ENCODE data around the gene GYS2.
"Not testable (repeated sequence)": the region's sequence is repeated elsewhere in the genome, so short reads cannot be mapped to it uniquely, and the experiment has no call there.

Gene GYS2

DNA sequence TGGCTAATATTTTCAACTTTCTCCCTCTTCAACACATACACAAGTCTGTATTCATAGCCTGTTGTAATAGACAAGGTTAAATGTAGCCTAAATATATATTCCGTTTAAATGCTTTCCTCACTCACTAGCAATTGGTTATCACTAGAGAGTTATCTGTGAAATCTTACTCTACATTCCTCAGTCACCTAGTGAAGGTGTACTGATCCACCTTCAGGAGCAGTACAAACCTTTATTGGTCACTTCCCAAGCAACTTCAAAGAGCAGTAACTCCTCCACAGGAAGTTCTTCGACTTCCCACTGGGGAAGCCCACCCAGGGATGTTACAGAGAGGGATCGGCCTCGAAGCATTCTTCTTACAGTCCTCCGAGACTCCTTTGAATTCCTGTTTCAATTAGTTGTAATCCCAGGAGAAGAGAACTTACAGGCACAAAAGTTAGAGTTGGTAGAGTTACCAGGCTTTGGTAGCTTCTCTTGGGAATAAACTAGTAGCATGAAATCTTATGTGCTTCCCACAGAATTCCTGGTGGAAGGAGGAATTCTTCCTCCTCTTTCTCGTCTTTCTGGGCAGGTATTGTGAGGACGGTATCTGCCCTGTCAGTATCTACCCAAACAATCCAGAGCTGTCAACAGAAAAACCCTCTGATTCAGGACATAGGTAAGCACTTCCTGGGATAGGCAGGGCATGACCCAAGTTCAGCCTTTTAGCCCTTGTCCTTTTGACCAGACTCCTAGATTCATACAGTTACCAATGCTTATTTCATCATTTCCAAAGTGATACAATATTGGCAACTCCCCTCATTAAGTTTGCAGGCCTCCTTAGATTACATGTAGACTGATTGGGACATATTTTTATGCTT, at the start of gene GYS2:
TSS of gene GYS2 (minus strand) at position 603 of the 857 bp plus-strand sequence. CDS start at position 348, 255 bp downstream.
- DNase-seq, result no peak

DNA sequence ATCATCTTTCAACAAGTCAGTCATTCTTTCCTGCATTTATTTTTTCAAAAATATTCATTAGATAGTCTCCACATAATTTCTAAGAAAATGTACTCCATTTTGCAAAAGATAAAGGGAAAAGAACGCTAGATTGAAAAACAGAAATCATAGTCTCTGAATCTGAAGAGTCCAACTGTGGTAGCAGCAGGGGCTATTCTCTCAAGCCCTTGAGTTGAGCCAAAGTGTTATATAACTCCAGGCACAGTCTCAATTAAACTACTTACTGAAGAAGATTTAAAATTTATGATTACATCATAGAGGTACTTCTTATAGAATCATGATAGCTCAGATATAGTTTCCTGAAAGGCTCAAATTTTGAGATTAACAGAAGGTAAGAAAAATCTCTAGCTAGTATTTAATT, 47.2 kb upstream of the GYS2 start:
- no peak for DNase-seq

DNA sequence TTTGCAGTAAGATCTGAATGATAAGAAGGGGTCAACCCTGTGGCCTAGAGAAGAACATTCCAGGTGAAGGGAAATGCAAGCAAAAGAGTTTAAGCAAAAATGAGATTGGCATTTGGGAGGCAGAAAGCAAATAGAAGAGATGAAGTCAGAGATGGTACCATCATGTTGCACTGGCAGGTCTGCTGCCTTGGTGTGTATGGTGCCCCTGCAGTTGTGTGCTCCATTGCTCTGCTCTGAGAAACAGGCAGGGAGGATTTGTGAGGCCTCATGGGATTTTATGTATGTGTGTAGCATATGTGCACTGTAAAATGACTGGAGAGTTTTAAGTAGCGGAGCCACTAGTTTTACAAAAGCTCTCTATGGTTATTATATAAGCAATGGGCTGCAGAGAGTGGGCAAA, 46.4 kb upstream of the GYS2 start:
- DNase-seq, result no peak

DNA sequence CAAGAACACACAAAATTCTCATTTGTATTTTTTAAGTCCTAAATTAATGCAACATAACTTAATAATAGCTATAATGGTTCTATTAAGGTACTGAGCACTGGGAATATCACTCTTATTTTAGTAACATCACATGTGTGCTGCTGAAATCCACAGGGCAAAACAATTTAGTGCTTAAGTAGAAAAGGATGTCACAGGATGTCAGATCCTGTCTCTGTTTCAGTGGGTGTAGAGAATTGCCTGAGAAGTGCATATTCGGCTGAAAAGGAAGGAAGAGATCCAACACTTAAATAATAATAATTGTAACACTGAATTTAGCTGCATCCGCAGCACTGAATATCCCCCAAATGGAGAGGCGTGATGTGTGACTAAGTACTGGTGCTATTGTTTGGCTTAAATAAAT, 44.4 kb upstream of the GYS2 start:
- no peak for DNase-seq

DNA sequence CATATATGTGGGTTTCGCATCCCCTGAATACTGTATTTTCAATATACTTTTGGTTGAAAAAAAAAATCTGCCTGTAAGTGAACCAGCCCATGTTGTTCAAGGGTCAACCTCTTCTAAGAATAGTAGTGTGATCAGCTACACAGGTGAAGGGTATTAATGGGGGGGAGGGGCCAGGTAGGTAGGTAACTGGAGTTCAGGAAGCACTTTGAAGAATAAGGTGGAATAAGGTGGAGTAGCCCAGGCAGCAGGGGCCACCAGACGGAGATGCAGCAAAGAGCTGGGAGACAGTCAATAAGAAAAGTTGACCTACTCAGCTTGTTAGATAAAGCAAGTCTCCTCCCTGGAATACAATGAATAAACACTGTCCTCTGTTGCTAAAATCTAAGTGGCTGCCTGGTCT, 43.7 kb upstream of the GYS2 start:
- no peak for DNase-seq

DNA sequence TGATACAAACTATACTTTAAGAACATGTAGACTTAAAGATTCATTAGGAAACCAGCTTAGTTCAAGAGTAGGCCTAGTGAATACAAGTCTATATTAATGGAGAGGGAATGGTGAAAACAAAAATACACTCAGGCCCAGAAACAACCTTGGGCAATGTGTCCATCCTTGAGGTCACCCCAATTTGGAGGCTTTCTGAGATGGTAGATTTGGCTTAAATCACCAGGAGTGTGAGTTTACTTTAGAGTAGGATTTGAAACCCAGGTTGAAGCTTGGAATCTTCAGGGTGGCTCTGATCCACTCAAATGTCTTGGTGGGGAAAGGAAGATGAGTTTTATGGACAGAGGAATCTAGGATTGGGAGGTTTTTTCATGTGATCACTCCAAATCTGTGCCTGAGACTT, 42.5 kb upstream of the GYS2 start:
- no peak for DNase-seq

DNA sequence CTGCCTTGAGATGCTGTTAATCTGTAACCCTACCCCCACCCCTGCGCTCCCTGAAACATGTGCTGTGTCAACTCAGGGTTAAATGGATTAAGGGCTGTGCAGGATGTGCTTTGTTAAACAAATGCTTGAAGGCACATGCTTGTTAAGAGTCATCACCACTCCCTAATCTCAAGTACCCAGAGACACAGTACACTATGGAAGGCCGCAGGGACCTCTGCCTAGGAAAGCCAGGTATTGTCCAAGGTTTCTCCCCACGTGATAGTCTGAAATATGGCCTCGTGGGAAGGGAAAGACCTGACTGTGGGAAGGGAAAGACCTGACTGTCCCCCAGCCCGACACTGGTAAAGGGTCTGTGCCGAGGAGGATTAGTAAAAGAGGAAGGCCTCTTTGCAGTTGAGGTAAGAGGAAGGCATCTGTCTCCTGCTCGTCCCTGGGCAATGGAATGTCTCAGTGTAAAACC, 40.4 kb upstream of the GYS2 start:
- not testable (repeated sequence) for DNase-seq

DNA sequence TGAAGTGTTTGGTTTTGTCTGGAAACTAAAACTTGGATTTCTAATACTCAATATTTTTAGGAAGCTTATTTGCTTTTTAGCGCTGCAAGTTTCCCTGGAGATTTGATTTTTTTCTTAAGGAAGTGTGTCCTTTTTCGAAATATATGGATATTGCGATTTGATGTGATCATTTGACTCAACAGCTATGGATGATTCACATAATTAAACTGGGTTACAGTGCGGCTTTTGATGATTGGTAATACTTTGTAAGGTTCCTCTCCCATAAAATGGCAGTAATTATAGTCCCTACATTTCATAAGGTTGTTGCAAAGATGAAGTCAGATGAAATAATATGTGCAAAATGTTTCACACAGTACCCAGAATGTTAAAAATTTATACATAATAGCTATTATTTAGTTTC, 39.9 kb upstream of the GYS2 start:
- no peak for DNase-seq

DNA sequence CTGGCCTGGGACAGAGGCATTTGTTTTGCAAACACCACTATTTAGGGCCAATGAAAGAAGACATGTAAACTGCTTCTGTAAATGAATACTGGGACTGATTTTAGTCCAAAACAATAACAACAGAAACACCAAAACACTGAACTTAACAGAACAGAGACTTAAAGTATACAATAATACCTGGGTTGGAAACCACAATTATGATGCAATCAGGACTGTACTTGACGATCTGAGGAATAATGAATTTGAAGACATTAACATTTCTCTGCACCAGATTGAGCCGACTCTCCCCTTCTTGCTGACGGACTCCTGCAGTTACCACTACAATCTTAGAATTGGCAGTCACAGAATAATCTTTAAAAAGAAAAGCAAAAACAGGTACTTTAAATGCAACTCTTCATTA, 39.1 kb upstream of the GYS2 start:
- no peak for DNase-seq

DNA sequence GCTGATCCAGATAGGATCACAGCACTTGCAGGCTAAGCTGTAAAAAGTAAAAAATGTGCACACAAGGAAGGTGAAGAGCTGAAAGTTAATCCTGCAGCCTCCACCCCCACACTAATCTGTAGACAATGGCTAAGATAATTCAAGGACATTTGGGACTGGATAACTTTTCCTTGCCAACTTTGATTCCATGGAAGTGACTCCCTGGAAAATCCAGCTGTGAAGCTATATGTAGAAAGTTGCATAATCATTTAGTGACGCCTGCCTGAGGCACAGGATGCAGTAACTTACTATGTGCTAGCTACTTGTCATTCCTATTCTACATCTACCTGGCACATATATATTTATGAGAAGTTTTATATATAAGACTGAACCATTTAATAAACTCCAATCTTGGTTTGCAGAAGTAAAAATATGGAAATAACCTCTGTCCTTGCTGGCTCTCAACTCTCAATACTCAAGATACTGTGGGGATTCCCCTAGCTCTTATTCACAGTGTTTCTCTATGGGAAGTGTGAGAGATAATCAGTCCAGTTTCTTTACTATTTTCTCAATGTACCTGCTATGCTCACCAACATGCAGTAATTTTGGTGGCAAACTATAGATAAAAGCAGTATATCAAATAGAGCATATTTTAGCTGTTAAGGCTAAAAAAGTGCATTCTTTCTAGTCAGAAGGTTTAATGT, 38.2 kb upstream of the GYS2 start:
- no peak for DNase-seq

DNA sequence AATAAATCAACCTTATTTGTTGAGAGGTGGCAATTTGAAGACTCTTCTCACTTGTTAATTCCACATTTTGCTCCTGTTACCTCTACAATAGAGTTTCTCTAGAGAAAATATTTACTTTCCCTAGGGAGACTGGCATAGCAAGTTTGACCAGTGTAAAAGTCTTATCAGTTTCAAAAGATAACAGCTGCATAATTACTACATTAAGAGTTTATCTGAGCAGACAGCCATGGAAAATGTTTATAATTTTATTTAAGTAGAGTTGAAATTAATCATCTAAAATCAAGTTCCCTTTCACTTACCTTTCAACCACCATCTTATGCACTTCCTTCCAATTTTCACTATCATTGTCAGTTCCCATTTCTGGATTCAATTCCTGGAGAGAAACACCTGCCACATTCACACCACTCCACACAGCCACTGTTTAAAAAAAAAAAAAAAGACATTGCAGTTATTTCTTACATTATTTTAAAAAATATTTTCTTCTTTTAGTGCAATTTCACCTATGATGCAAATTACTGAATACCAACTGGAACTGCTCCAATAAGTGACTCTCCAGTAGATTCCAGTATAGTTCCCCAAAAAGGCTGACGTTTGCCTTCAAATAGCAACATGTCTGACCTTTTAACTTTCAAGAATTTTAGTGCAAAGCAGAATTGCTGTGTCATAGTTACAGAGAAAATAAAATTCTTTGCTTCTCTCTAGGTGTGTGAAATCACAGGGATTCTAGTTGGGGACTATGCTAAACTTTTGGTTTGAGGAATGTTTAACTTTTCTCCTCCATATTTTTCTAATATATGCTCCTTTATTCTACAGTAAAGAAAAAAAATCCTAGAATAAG, 33.6 kb upstream of the GYS2 start:
- no peak for DNase-seq

DNA sequence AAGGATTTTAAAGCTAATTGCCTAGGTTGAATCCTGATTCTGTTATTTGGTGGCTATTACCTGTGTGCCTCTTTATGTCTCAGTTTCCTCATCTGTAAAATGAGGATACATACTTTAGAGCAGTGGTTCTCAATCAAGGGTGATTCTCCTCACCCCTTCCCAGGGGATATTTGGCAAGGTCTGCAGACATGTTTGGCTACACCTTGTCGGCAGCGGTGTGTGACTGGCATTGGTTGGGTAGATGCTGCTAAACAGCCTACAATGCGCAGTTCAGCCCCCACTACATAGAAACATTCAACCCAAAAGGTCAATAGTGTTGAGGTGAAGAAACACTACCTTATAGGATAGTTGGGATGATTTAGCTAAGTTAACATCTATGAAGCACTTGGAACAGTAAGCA, 29.6 kb upstream of the GYS2 start:
- no peak for DNase-seq

DNA sequence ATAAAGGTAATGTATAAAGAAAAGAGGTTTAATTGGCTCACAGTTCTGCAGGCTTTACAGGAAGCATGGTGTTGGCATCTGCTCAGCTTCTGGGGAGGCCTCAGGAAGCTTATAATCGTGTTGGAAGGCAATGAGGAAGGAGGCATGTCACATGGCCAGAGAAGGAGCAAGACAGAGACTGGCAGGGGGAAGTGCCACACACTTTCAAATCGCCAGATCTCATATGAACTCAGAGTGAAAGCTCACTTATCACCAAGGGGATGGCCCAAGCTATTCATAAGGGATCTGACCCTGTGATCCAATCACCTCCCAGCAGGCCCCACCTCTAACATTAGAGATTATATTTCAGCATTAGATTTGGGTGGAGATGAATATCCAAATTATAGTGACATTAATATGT, 26.7 kb upstream of the GYS2 start:
- DNase-seq, result no peak

DNA sequence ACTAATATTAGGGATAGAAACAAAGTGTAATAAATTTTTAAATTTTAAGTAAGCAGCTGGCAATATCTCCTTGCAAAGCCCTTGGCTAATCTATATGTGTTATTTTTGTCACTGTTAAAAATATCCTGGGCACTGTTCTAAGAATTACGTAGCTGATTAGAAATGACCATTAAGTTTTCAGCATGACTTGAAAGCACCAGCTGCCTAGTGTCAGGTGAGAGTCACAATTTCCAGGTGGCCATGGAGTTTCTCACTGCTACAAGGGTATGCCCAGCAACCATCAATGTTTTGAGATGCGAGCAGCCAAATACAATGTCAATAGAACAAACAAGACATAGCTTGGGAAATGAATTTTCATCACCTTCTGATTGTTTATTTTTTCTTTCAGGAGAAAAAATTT, 23.3 kb upstream of the GYS2 start:
- no peak for DNase-seq

DNA sequence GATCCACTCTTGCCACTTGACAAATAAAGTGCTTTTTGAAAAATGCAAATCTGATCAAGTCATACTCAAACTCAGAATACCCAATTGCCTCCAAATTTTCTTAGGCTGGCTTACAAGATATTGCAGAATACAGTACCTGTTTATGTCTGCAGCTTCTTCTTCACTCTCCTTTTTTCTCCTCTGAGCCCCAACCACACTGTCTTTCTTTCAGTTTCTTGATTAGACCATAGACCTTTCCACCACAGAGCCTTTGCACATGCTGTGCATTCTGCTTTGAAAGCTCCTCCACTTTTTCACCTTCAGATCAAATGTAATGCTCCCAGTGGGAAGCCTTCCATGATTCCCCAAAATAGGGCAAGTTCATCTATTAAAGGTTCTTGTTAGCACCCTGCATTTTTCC, 13.9 kb upstream of the GYS2 start:
- no peak for DNase-seq

DNA sequence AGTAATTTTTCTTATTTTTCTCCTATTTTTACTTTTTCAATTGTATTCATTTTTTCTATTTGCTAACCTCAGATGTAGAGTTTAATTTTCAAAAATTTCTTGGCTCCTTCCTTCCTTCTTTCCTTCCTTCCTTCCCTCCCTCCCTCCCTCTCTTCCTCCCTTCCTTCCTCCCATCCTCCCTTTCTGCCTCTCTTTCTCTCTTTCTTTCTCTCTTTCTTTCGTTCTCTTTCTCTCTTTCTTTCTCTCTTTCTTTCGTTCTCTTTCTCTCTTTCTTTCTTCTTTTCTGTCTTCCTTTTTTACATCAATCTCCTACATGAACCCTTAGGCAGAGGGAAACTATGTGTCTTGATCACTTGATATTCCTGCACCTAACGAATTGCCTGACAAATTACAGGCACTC, 12.4 kb upstream of the GYS2 start:
- no peak for DNase-seq

DNA sequence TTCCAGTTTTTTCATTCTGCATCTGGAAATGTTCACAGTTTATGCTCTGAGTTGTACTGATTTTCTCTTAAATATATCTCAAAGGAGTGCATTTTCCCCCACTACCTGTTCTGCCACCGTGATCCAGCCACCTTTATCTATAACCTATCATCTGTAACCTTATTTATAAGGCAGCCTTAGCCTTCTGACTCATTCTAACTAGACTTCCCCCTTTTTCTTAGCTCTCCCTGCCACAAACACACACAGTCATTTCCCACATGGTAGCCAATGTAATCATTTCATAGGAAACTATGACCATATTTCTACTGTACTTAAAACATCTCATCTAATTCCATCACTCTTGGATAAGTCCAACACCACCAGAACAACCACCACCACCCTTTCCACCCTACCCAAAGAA, 10.8 kb upstream of the GYS2 start:
- no peak for DNase-seq

DNA sequence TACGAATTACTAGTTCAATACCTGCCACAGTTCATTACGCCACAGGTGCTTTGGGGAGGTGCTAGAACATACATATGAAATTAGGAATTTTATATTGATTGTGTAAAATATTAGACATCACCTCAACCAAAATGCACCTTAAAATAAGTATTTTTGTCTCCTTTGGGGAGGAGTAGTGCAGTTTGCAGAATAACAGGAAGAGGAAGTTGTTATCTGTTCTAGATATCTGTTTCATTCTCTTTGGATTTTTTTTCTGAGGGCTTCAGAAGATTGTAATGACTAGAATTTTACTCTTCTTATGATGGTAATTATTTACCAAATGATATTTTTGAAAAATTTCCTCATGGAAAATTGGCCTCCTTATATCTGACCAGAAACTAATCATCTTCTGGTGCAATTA, 9.9 kb upstream of the GYS2 start:
- no peak for DNase-seq

DNA sequence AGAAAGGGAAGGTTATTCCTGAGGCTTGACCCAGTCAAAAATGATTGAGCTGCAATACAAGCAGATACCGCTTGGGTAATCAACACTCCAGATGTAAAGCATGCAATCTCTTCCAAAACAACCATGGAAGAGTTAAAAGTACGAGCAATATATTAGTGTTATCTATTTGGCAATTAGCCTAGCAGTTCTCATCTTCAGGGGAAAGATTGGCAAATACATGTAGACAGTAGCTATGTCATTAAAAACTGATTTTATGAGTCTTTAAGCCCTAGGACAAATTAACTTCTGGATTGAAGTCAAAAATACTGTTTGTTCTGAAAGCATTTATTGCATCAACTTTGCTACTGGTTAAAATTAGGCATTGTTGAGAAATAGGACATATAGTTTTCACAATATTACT, 9.3 kb upstream of the GYS2 start:
- no peak for DNase-seq

DNA sequence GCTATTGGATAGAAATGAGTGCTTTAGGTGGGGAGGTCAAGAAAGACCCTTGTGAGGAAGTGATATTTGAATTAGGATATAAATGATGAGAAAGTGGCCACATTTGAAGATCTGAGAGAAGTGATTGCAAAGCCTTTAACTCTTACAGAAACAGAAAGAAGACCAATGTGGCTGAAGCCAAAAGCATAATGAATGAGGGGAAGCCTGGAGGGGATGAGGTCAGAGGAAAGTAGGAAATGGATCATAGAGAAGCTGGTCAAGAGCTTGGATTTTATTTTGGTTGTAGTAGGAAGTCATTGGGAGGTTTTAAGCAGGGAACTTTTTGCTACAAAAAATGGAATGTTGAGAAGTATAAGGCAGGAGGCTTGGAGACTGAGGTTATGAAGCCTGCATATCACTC, 3.5 kb upstream of the GYS2 start:
- DNase-seq, result no peak

DNA sequence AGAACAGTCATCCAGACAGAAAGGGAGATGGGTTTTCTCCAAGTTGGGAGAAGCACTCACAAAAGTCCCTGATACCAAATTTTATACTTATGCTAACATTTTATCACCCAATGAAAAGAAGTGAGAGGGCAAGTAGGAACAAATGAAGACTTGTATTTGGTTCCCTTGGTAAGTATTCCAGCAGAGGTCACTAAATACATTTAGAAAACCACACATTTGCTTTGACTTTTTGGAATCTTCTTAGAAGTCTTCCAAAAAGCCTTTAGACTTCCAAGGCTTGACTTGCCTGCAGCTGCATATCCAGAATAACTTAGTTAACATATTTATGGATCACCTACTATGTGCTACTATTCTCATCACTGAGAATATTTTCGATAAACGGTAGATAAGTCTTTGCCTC, 3.1 kb upstream of the GYS2 start:
- no peak for DNase-seq

DNA sequence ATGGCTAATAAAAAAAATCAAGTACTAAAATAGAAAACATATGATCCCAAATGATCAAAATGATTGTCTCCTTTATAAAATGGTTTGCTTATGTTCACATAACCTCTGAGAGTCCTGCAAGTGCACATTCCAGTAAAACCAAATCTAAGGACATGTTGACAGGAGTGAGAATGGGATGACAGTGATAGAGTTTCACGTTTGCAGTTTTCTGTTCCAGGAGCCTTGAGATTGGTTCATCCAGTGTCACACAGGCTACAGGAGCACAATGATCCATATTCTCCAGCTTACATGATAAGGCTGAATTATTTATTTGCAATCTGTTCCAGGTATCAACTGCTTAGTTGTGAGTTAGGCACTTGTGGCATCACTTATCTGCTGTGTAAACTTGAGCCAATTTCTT, 1.5 kb upstream of the GYS2 start:
- no peak for DNase-seq

DNA sequence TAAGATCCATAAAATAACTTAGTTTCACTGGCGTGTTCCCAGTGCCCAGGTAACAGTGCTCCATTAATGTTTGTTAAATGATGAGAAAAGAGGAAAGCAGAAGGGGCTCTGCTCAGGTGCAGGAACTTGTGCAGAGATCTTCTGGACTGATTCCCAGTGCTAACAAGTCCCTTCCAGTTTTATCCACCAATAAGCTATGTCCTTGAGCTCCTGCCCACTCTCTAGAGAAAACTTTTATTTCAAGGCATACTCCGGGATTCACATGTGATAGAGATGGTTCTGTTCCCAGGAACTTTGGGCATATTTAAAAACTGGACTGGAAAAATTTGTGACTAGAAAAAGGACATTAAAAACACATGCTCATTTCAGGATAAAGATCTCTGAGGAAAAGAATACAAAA, 1.9 kb downstream of the GYS2 start:
- DNase-seq, result no peak

DNA sequence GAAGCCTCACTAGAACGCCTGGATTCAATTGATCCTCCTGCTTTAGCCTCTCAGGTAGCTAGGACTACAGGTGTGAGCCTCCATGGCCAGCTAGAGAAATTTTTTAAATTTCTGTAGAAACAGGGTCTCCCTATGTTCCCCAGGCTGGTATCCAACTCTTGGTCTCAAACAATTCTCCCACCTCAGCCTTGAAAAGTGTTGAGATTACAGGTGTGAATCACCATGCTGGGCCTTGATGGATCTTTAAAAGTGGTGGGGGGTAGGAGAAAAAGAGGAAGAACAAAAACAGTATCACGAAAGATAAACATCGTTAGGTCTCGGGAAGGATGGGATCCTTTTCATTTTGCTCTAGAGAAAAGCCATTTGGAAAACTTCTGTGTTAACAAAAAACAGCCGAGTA, 4.5 kb downstream of the GYS2 start:
- DNase-seq, result no peak

Data from NCI-H510A (cell line).